Stromal cell of bone marrow (primary cell): ENCODE data around the gene KRI1.

Source experiments
- DNase-seq: peaks from one replicate; pipeline ENCODE4 v3.0.0-alpha.2; 2012; ENCODE audit warnings: low read depth

Gene KRI1

DNA sequence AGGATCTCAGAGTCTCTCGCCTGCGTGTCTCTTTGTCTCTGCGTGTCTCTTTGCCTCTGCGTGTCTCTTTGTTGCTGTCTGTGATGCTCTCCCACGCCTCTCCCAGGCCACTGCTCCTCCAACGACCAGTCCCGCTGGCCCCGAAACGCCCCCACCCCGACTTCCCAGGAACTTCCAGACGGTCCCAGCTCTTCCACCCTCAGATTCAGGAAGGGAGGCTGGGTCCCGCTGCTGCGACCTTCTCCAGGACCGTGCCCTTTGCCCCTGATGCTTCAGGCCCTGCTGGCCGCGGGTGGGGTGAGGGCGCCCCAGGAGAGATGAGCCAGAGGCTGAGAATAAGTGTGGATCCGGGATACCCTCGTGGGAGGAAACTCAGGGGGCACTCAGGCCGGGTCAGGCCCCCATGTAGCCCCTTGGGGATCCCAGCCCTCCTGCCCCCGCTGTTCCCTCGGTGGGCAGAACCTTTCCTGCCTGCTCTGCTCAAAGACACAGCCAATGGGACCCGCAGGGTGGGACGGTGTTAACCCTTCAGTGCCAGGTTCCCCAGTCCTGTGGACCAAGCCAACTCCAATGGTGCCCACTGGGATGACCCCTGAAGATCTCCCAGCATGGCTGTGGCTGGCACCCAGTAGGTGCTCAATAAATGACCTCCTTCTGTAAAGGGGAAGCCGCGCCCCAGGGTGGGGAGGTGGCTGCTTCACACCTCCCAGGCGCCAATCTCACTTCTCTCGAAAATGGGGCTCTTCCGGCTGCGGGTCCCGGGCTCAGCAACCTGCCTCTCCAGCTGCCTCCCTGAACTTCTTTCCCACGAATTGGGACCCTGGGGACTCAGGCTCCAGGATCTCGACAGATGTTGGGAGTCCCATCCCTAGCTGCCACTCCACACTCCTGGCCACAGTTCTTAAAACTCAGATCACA is 47.1 kb downstream of the KRI1 start:
- DNase-seq = no peak

- DNase-seq = no peak
Observed at GRCh38 chr19:10517760-10518443, 47.9 kb downstream of the KRI1 start.

DNA sequence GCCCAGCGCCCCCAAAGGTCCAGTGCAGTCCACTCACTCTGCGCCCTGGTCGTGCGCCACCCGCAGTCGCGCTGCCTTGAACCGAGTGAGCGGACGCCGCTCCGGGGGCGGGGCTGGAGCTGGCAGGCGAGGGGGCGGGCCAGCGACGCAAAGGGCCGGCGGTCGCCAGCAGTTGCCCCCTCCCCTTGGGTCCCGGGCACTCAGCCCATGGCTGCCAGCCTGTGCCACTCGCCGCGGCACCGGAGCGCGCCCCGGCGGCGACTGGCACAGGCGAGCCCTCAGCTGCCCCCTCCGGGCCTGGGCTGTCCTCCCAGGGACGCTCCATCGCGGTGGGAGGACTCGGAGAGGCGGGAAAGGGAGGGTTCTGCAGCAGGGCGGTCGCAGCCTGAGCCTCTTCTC is 48.5 kb downstream of the KRI1 start, which contains the start of gene S1PR5:
Gene S1PR5, minus strand, starts transcription at position 87 of the 399 bp plus-strand sequence. CDS start 2,436 bp downstream, outside the sequence.
- DNase-seq = no peak

DNA sequence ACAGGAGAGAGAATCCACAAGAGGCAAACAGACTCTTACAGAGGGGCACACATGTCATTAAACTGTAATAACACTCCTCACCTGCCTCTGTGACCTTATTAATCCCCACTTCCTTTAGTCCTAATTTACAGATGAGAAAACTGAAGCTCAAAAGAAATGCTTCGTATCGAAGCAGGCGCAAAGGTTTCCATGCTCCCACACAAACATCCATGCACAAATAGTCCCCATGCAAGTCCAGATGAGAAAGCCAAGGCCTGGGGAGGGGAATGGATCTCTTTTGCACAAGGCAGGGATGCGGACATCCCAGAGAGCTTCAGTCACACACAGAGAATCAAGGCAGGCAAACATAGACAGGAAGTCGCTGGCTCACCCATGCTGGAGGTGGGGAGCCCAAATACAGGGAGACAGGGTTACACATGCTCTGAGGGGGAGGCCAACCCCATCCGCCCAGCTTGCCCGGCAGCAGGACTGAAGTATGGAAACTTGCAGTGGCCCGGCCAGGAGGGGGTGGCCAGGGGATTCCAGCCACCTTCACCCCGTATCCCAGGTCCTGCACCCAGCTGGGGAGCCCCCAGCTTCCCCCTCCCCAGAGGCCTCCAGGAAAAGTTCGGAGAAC is 49.0 kb downstream of the KRI1 start:
- DNase-seq = no peak

GRCh38 chr19:10516064-10516385 is 49.8 kb downstream of the KRI1 start:
- no peak for DNase-seq

- DNase-seq = no peak
Observed at GRCh38 chr19:10514211-10515145, 51.3 kb downstream of the KRI1 start.

DNA sequence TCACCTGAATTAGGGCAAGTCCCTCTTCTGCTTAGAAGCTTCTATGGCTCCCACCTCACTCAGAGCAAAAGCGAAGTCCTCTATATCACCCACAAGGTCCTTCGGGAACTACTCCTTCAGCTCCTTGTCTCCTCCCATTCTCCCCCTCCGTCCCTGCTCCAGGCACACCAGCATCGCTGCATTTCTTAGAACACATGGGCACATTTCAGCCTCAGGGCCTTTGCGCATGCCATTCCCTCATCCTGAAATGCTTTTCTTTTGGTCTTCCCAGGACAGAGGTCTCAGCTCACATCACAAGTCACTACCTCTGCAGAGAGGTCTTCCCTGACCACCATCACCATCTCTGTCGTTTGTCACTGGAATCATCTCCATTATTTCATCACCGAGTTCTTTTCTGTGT is 52.6 kb downstream of the KRI1 start:
- DNase-seq = no peak

DNA sequence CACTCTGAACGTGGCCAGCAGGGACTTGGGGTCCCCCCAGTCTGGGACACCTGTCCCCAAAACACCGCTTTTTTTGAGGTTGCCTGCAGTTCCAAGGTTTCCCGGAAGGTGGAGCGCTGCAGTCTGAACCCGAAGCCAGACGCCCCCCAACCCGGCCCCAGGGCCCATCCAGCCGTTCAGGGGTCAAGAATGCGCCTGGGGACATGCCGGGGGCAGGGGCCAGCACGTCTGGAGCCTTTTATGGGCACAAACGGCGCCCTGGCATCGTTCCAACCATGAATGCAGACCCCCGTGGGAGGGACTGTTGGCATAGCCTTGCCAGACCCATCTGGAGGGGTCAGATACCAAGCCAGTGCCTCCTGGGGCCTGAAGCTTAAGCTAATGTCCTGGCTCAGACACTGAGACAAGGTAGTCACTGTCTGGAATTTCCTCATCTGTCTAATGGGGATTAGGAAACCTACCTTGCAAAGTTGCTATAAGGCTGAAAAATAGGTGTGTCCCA is 55.5 kb downstream of the KRI1 start:
- DNase-seq = no peak

DNA sequence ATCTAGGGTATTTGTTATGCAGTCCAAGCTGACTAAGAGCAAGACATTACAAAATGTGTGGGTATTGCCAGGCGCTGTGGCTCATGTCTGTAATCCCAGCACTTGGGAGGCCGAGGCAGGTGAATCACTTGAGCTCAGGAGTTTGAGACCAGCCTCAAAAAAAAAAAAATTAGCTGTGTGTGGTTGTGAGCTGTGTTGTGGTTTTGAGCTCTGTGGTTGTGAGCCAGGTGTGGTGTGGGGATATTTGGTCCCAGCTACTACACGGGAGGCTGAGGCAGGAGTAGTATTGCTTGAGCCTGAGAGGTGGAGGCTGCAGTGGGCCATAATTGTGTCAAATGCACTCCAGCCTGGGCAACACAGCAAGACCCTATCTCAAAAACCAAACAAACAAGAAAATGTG is 57.1 kb downstream of the KRI1 start:
- no peak for DNase-seq

GRCh38 chr19:10508036-10508435 is 57.8 kb downstream of the KRI1 start:
- no peak for DNase-seq

DNA sequence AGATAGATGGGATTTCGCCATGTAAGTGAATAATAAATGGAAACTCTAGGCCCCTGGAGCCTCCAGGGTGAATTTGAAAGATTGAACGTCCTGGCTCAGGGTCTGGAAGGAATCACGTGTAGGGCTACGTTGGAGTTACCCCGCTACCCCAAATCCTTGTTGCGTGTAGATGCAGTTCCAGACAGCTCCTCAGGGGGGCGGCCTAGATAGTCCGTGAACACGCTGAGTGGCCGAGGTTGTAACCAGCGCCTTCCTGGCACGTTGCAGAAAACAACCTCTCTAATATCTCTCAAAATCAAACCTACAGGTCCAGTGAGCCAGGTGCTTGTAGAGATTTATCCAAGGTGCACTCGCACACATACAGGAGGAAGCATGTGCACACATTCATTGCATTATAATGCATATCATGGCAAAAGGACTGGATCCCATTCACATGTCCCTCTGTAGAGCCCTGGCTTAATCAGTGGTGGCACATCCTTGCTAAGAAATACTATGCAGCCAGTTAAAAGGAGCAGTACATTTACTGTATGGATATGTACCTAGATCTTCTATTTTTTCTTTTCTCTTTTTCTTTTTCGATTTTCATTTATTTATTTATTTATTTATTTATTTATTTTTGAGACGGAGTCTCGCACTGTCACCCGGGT is 60.1 kb downstream of the KRI1 start:
- no peak for DNase-seq
